T follicular helper cell (primary cell): ENCODE results near the gene RPS6KB1.
"Not testable (repeated sequence)": the region's sequence is repeated elsewhere in the genome, so short reads cannot be mapped to it uniquely, and the experiment has no call there.

Source experiments
- DNase-seq: peaks from one replicate; pipeline ENCODE4 v3.0.0-alpha.2; 2020; ENCODE audit warnings: low read depth

The RPS6KB1 gene

GRCh38 chr17:59870482-59870881 lies 22.4 kb upstream of the RPS6KB1 start:
- DNase-seq: no peak

GRCh38 chr17:59872351-59872750 lies 20.6 kb upstream of the RPS6KB1 start:
- DNase-seq: no peak

GRCh38 chr17:59873414-59873813 lies 19.5 kb upstream of the RPS6KB1 start:
- DNase-seq: not testable (repeated sequence)

GRCh38 chr17:59874376-59874775 lies 18.5 kb upstream of the RPS6KB1 start:
- no peak for DNase-seq

- no peak for DNase-seq
Observed at GRCh38 chr17:59876107-59876506, 16.8 kb upstream of the RPS6KB1 start.

- DNase-seq: no peak
Observed at GRCh38 chr17:59877965-59878364, 15.0 kb upstream of the RPS6KB1 start.

GRCh38 chr17:59878624-59879023 lies 14.3 kb upstream of the RPS6KB1 start:
- DNase-seq: no peak

- no peak for DNase-seq
Observed at GRCh38 chr17:59884861-59885260, 8.1 kb upstream of the RPS6KB1 start.

- DNase-seq: no peak
Observed at GRCh38 chr17:59888145-59888750, 4.7 kb upstream of the RPS6KB1 start.

- DNase-seq: no peak
Observed at GRCh38 chr17:59890720-59891119, 2.2 kb upstream of the RPS6KB1 start.

GRCh38 chr17:59892251-59892923 lies 534 bp upstream of the RPS6KB1 start:
- no peak for DNase-seq

GRCh38 chr17:59893676-59894100 lies 767 bp downstream of the RPS6KB1 start:
- no peak for DNase-seq

GRCh38 chr17:59897090-59897489 lies 4.2 kb downstream of the RPS6KB1 start:
- no peak for DNase-seq

GRCh38 chr17:59899099-59899498 lies 6.2 kb downstream of the RPS6KB1 start:
- no peak for DNase-seq

- no peak for DNase-seq
Observed at GRCh38 chr17:59901604-59902003, 8.7 kb downstream of the RPS6KB1 start.

- no peak for DNase-seq
Observed at GRCh38 chr17:59903455-59903854, 10.5 kb downstream of the RPS6KB1 start.

- DNase-seq: no peak
Observed at GRCh38 chr17:59907467-59907866, 14.5 kb downstream of the RPS6KB1 start.

GRCh38 chr17:59914274-59914854 lies 21.4 kb downstream of the RPS6KB1 start:
- DNase-seq: no peak

- DNase-seq: no peak
Observed at GRCh38 chr17:59916446-59916845, 23.5 kb downstream of the RPS6KB1 start.

GRCh38 chr17:59920637-59921036 lies 27.7 kb downstream of the RPS6KB1 start:
- DNase-seq: not testable (repeated sequence)

- not testable (repeated sequence) for DNase-seq
Observed at GRCh38 chr17:59930121-59930520, 37.2 kb downstream of the RPS6KB1 start.

- not testable (repeated sequence) for DNase-seq
Observed at GRCh38 chr17:59930768-59931167, 37.8 kb downstream of the RPS6KB1 start.

- not testable (repeated sequence) for DNase-seq
Observed at GRCh38 chr17:59933317-59933716, 40.4 kb downstream of the RPS6KB1 start.
